BLaER1 treated with 17β-estradiol and CSF1 and Interleukin-3, amounts not matched to agents 10 nM and 100 nM (cell line): ENCODE measurements around the gene RMRP.

Experiments
- H3K27ac ChIP-seq, 11 experiments: shearing (Covaris generic); formaldehyde crosslinking; 2 replicates each; pipeline ENCODE4 v1.8.1; 2022
- H3K27me3 ChIP-seq, 11 experiments: shearing (Covaris generic); formaldehyde crosslinking; 2 replicates each; pipeline ENCODE4 v1.8.1; 2022
- H3K36me3 ChIP-seq, 11 experiments: shearing (Covaris generic); formaldehyde crosslinking; 2 replicates each; pipeline ENCODE4 v1.8.1; 2022
- H3K4me1 ChIP-seq, 10 experiments: shearing (Covaris generic); formaldehyde crosslinking; 2 replicates each; pipeline ENCODE4 v1.8.1; 2022
- H3K4me2 ChIP-seq, 11 experiments: shearing (Covaris generic); formaldehyde crosslinking; 2 replicates each; pipeline ENCODE4 v1.8.1; 2022
- H3K4me3 ChIP-seq, 10 experiments: shearing (Covaris generic); formaldehyde crosslinking; 2 replicates each; pipeline ENCODE4 v1.8.1; 2022
- H3K9ac ChIP-seq, 11 experiments: shearing (Covaris generic); formaldehyde crosslinking; 2 replicates each; pipeline ENCODE4 v1.8.1; 2022
- H3K9me3 ChIP-seq, 11 experiments: shearing (Covaris generic); formaldehyde crosslinking; replicated peaks in 1 of 11; 2 replicates each; pipeline ENCODE4 v1.8.1; 2022
- H4K20me1 ChIP-seq, 11 experiments: shearing (Covaris generic); formaldehyde crosslinking; 2 replicates each; pipeline ENCODE4 v1.8.1; 2022
- Cebpa-rat ChIP-seq, 11 experiments: shearing (Covaris generic); IDR thresholded peaks; 2 replicates each; pipeline ENCODE4 v1.8.1; 2022

RMRP gene

GRCh38 chr9:35636135-35636876 is 21.5 kb downstream of the RMRP start:
- peaks cover 72 to 87% (median 80%) of the 10 kb centered on the region in 10 experiments for H3K4me1 ChIP-seq
- peaks cover 0 to 9% (median 7%) of the 10 kb centered on the region in 11 experiments; a peak in 8 of 22 replicates for H3K36me3 ChIP-seq
- no peak for TF ChIP-seq Cebpa-rat (IDR thresholded peaks at IDR 0.05)
- no peaks in the 10 kb centered on the region for H3K27me3 ChIP-seq
- H3K9ac ChIP-seq, result peak overlapping the region; percentile 41 to 82 (median 70)
- H3K4me2 ChIP-seq, result peak overlapping the region; percentile 66 to 96 (median 84)
- H3K27ac ChIP-seq, result peak overlapping the region; percentile 74 to 93 (median 84)
- no peaks in the 10 kb centered on the region for H4K20me1 ChIP-seq
- peaks cover 0 to 17% (median 13%) of the 10 kb centered on the region in 11 experiments; a peak in 16 of 22 replicates for H3K9me3 ChIP-seq
- H3K4me3 ChIP-seq, result peak overlapping the region in 3 of 10 experiments; percentile 11 to 26 (median 14); a peak in 3 of 20 replicates

GRCh38 chr9:35635730-35636129 is 22.1 kb downstream of the RMRP start:
- H3K36me3 ChIP-seq, result peaks cover 0 to 6% (median 5%) of the 10 kb centered on the region in 11 experiments; a peak in 8 of 22 replicates
- peak overlapping the region; percentile 74 to 93 (median 84) for H3K27ac ChIP-seq

GRCh38 chr9:35629597-35629996 is 28.2 kb downstream of the RMRP start:
- Histone ChIP-seq H3K4me1 (peaks cover 13 to 77% (median 31%) of the 10 kb centered on the region in 10 experiments), H3K9me3 (peaks cover 0 to 6% (median 0%) of the 10 kb centered on the region in 11 experiments; a peak in 1 of 22 replicates), H3K4me2 (0 out of 22 replicates have a peak overlapping the region, but pooled peaks of 1 of the 11 experiments have one; percentile 1), H3K4me3 (no peak overlapping the region), H3K27me3 (no peaks in the 10 kb centered on the region), H4K20me1 (no peaks in the 10 kb centered on the region), H3K9ac (no peak overlapping the region), H3K27ac (no peak overlapping the region), H3K36me3 (no peaks in the 10 kb centered on the region)
- TF ChIP-seq Cebpa-rat (IDR thresholded peaks at IDR 0.05), result no peak

More at GRCh38 chr9:35635730-35636129, 22.1 kb downstream of the RMRP start:
- Histone ChIP-seq H3K9me3 (peaks cover 0 to 11% (median 7%) of the 10 kb centered on the region in 11 experiments; a peak in 16 of 22 replicates), H3K4me3 (peak overlapping the region in 2 of 10 experiments; percentile 11 to 26; a peak in 2 of 20 replicates), H4K20me1 (no peaks in the 10 kb centered on the region), H3K4me1 (peaks cover 66 to 82% (median 74%) of the 10 kb centered on the region in 10 experiments), H3K9ac (peak overlapping the region in 10 of 11 experiments; percentile 11 to 82 (median 71); a peak in 19 of 22 replicates), H3K4me2 (peak overlapping the region; percentile 66 to 96 (median 84)), H3K27me3 (no peaks in the 10 kb centered on the region)
- TF ChIP-seq Cebpa-rat (IDR thresholded peaks at IDR 0.05), result no peak

- H3K4me2 ChIP-seq, result peak overlapping the region in 2 of 11 experiments; percentile 41 to 42; a peak in 1 of 22 replicates
- no peaks in the 10 kb centered on the region for H3K36me3 ChIP-seq
- no peaks in the 10 kb centered on the region for H3K27me3 ChIP-seq
- peak overlapping the region in 1 of 11 experiments; percentile 16; a peak in 1 of 22 replicates for H3K9ac ChIP-seq
- H3K9me3 ChIP-seq, result peaks cover 0 to 6% (median 0%) of the 10 kb centered on the region in 11 experiments; a peak in 1 of 22 replicates
- 0 out of 22 replicates have a peak overlapping the region, but pooled peaks of 1 of the 11 experiments have one; percentile 20 for H3K27ac ChIP-seq
- H3K4me3 ChIP-seq, result no peak overlapping the region
- H4K20me1 ChIP-seq, result no peaks in the 10 kb centered on the region
- peaks cover 2 to 70% (median 22%) of the 10 kb centered on the region in 10 experiments for H3K4me1 ChIP-seq
- TF ChIP-seq Cebpa-rat (IDR thresholded peaks at IDR 0.05), result no peak
Measured at GRCh38 chr9:35628389-35628991, 29.3 kb downstream of the RMRP start.

- peaks cover 0 to 70% (median 25%) of the 10 kb centered on the region in 10 experiments; a peak in 17 of 20 replicates for H3K4me1 ChIP-seq
- H3K27me3 ChIP-seq, result no peaks in the 10 kb centered on the region
- no peak overlapping the region for H3K4me3 ChIP-seq
- H3K9me3 ChIP-seq, result peaks cover 0 to 6% (median 0%) of the 10 kb centered on the region in 11 experiments; a peak in 1 of 22 replicates
- no peaks in the 10 kb centered on the region for H4K20me1 ChIP-seq
- peak overlapping the region in 10 of 11 experiments; percentile 5 to 58 (median 38); a peak in 16 of 22 replicates for H3K4me2 ChIP-seq
- H3K27ac ChIP-seq, result peak overlapping the region in 2 of 11 experiments; percentile 20 to 21; a peak in 3 of 22 replicates
- H3K36me3 ChIP-seq, result no peaks in the 10 kb centered on the region
- no peak for TF ChIP-seq Cebpa-rat (IDR thresholded peaks at IDR 0.05)
- peak overlapping the region in 1 of 11 experiments; percentile 16; a peak in 1 of 22 replicates for H3K9ac ChIP-seq
Measured at GRCh38 chr9:35627575-35627974, 30.2 kb downstream of the RMRP start.

GRCh38 chr9:35619800-35620158 is 38.0 kb downstream of the RMRP start:
- Histone ChIP-seq H4K20me1 (peaks cover 0 to 12% (median 0%) of the 10 kb centered on the region in 11 experiments; a peak in 3 of 22 replicates), H3K27me3 (no peaks in the 10 kb centered on the region), H3K9ac (peak overlapping the region in 10 of 11 experiments; percentile 70 to 84 (median 76); a peak in 18 of 22 replicates), H3K4me2 (peak overlapping the region; percentile 85 to 100 (median 96)), H3K27ac (peak overlapping the region; percentile 68 to 97 (median 94); a peak in 21 of 22 replicates), H3K36me3 (peaks cover 0 to 18% (median 7%) of the 10 kb centered on the region in 11 experiments; a peak in 12 of 22 replicates), H3K4me3 (peak overlapping the region in 8 of 10 experiments; percentile 32 to 67 (median 61); a peak in 9 of 20 replicates), H3K4me1 (peaks cover 72 to 91% (median 84%) of the 10 kb centered on the region in 10 experiments), H3K9me3 (no peaks in the 10 kb centered on the region)
- no peak for TF ChIP-seq Cebpa-rat (IDR thresholded peaks at IDR 0.05)

GRCh38 chr9:35618854-35619799 is 38.7 kb downstream of the RMRP start:
- Histone ChIP-seq H3K9me3 (no peaks in the 10 kb centered on the region), H4K20me1 (peaks cover 0 to 16% (median 0%) of the 10 kb centered on the region in 11 experiments; a peak in 3 of 22 replicates), H3K4me3 (peak overlapping the region; percentile 55 to 67 (median 61)), H3K9ac (peak overlapping the region; percentile 70 to 84 (median 76)), H3K4me2 (peak overlapping the region; percentile 85 to 100 (median 96)), H3K36me3 (peaks cover 0 to 24% (median 14%) of the 10 kb centered on the region in 11 experiments; a peak in 14 of 22 replicates), H3K27ac (peak overlapping the region; percentile 68 to 97 (median 94)), H3K4me1 (peaks cover 75 to 96% (median 87%) of the 10 kb centered on the region in 10 experiments), H3K27me3 (no peaks in the 10 kb centered on the region)
- no peak for TF ChIP-seq Cebpa-rat (IDR thresholded peaks at IDR 0.05)
